MCF 10A (cell line): ENCODE results near the gene MPRIP. TPM values are rescaled to one million over a fixed set of nuclear protein-coding genes. Genes with fewer than 3 reads are reported as not detected.

Experiments used
- BruUV-seq: library from RNA; stranded (reverse); fragments of 400-500 nt; replicated peaks from 2 replicates; lab custom pipeline; 2021; lab: Mats Ljungman, UMichigan
- CTCF ChIA-PET: fragments of 300-600 bp; sonication (Branson Sonifier 250); formaldehyde crosslinking; extraction: SDS; loops from one replicate; lab custom pipeline; 2021; ENCODE audit warnings: antibody characterized with exemption, inconsistent platforms; lab: Yijun Ruan, JAX
- POLR2A ChIA-PET: fragments of 300-600, 350-650 bp; sonication (Branson Sonifier 250); formaldehyde crosslinking; extraction: SDS; loops from one replicate; lab custom pipeline; 2020; ENCODE audit warnings: antibody characterized with exemption, inconsistent platforms; lab: Yijun Ruan, JAX
- DNase-seq: peaks from one replicate; pipeline ENCODE4 v3.0.0-alpha.2; 2018; ENCODE audit not compliant: unreplicated experiment
- H3K27ac Mint-ChIP-seq: one replicate; pipeline ENCODE4 v1.8.0; 2022; ENCODE audit warnings: mild to moderate bottlenecking, low read depth, mixed read lengths; ENCODE audit not compliant: unreplicated experiment
- H3K27me3 Mint-ChIP-seq: one replicate; pipeline ENCODE4 v1.8.0; 2022; ENCODE audit warnings: mixed read lengths; ENCODE audit not compliant: insufficient read depth, unreplicated experiment
- H3K36me3 Mint-ChIP-seq: one replicate; pipeline ENCODE4 v1.8.0; 2022; ENCODE audit warnings: mild to moderate bottlenecking, moderate library complexity, mixed read lengths; ENCODE audit not compliant: insufficient read depth, unreplicated experiment
- H3K4me1 Mint-ChIP-seq: one replicate; pipeline ENCODE4 v1.8.0; 2022; ENCODE audit warnings: mixed read lengths; ENCODE audit not compliant: insufficient read depth, unreplicated experiment
- H3K4me3 Mint-ChIP-seq: one replicate; pipeline ENCODE4 v1.8.0; 2022; ENCODE audit warnings: mild to moderate bottlenecking, moderate library complexity, mixed read lengths; ENCODE audit not compliant: unreplicated experiment
- H3K9me3 Mint-ChIP-seq: one replicate; pipeline ENCODE4 v1.8.0; 2022; ENCODE audit warnings: mixed read lengths; ENCODE audit not compliant: unreplicated experiment
- CTCF ChIP-seq: fragments of 200-600 bp; IDR thresholded peaks from one replicate; pipeline ENCODE4 v1.8.0; 2022; ENCODE audit warnings: antibody characterized with exemption, mild to moderate bottlenecking; ENCODE audit not compliant: unreplicated experiment
- intact Hi-C: fragments of 100-400 bp; cut with micrococcal nuclease; formaldehyde crosslinking; loops from 2 replicates; pipeline ENCODE4 v1.14.1; 2022
- total RNA-seq: library from RNA; stranded (reverse); gene quantifications from 2 replicates; pipeline ENCODE4 v1.2.3, GENCODE V29; 2022

MPRIP gene
- total RNA-seq, 1 experiment from 2014 or later, result 230 TPM

- intact Hi-C loops, result no loop called here
- H3K9me3 Mint-ChIP-seq, result no peaks in the 10 kb centered on the region
- BruUV-seq, result no TSS peak
- no peak for TF ChIP-seq CTCF
- H3K27ac Mint-ChIP-seq, result no peak overlapping the region
- CTCF ChIA-PET, result no interaction called here
- no peak overlapping the region for H3K4me3 Mint-ChIP-seq
- H3K36me3 Mint-ChIP-seq, result peaks cover 5% of the 10 kb centered on the region
- H3K4me1 Mint-ChIP-seq, result peaks cover 28% of the 10 kb centered on the region
- no peaks in the 10 kb centered on the region for H3K27me3 Mint-ChIP-seq
- POLR2A ChIA-PET, result interaction anchor here (0.7 to 4.8 kb wide), 4 partner anchors 10 to 18 kb away, joined by 3 to 57 read pairs (median 3); partner anchors contain the start of gene MPRIP
- no peak for DNase-seq
Measured at GRCh38 chr17:17024778-17025300, 17.4 kb upstream of the MPRIP start.

- ChIA-PET POLR2A (interaction anchor here (0.7 to 4.8 kb wide), 4 partner anchors 10 to 17 kb away, joined by 3 to 57 read pairs (median 3); partner anchors contain the start of gene MPRIP), CTCF (no interaction called here)
- no TSS peak for BruUV-seq
- H3K27ac Mint-ChIP-seq, result no peak overlapping the region
- H3K4me3 Mint-ChIP-seq, result no peak overlapping the region
- H3K4me1 Mint-ChIP-seq, result peaks cover 25% of the 10 kb centered on the region
- intact Hi-C loops, result no loop called here
- peaks cover 5% of the 10 kb centered on the region for H3K36me3 Mint-ChIP-seq
- no peak for DNase-seq
- H3K27me3 Mint-ChIP-seq, result no peaks in the 10 kb centered on the region
- no peak for TF ChIP-seq CTCF
- no peaks in the 10 kb centered on the region for H3K9me3 Mint-ChIP-seq
Measured at GRCh38 chr17:17025621-17026020, 16.6 kb upstream of the MPRIP start.

- ChIA-PET POLR2A (interaction anchor here (0.8 to 4.8 kb wide), 2 partner anchors 17 to 210 kb away, joined by 3 to 57 read pairs; partner anchors contain the start of gene MPRIP), CTCF (interaction anchor here (0.7 kb wide), 1 partner anchor 87 kb away, joined by 5 read pairs; no protein-coding TSS in a partner anchor)
- Mint-ChIP-seq H3K27me3 (no peaks in the 10 kb centered on the region), H3K27ac (no peak overlapping the region), H3K4me3 (no peak overlapping the region), H3K4me1 (peaks cover 25% of the 10 kb centered on the region), H3K36me3 (peaks cover 5% of the 10 kb centered on the region), H3K9me3 (no peaks in the 10 kb centered on the region)
- intact Hi-C loops, result no loop called here
- no peak for DNase-seq
- TF ChIP-seq CTCF, result no peak
- no TSS peak for BruUV-seq
Measured at GRCh38 chr17:17026163-17026562, 16.1 kb upstream of the MPRIP start.

GRCh38 chr17:17027442-17028058, 14.7 kb upstream of the MPRIP start:
- no peak for DNase-seq
- no peak overlapping the region for H3K4me3 Mint-ChIP-seq
- BruUV-seq, result no TSS peak
- no peaks in the 10 kb centered on the region for H3K9me3 Mint-ChIP-seq
- TF ChIP-seq CTCF, result no peak
- peaks cover 5% of the 10 kb centered on the region for H3K36me3 Mint-ChIP-seq
- ChIA-PET POLR2A (interaction anchor here (0.7 to 4.8 kb wide), 7 partner anchors 11 to 208 kb away, joined by 3 to 57 read pairs (median 4); partner anchors contain the start of gene MPRIP), CTCF (interaction anchor here (0.5 to 1.0 kb wide), 6 partner anchors 11 to 977 kb away, joined by 3 to 7 read pairs (median 4); partner anchors contain the start of gene PLD6)
- H3K27ac Mint-ChIP-seq, result peak overlapping the region; percentile 92
- peaks cover 37% of the 10 kb centered on the region for H3K4me1 Mint-ChIP-seq
- intact Hi-C loops, result no loop called here
- no peaks in the 10 kb centered on the region for H3K27me3 Mint-ChIP-seq
